Keratinocyte (primary cell): ENCODE data around the gene CCDC12.

Source experiments
- EZH2 ChIP-seq: IDR thresholded peaks from one replicate; pipeline ENCODE4 v1.6.1; 2012; ENCODE audit warnings: inconsistent platforms, mild to moderate bottlenecking, low read length, moderate library complexity
- TF ChIP-seq, protein P1 (sequence below), 3 experiments: IDR thresholded peaks in 1 of 3; conservative IDR thresholded peaks in 1 of 3; optimal IDR thresholded peaks in 1 of 3; 2 replicates in 2 of 3; 3 replicates in 1 of 3; pipeline versions ENCODE3 to v1.5.1; 2011; ENCODE audit warnings: low read length in 3 of 3, mild to moderate bottlenecking in 3 of 3, moderate library complexity in 2 of 3, control low read depth in 1 of 3, inconsistent platforms in 1 of 3; ENCODE audit not compliant: insufficient read depth in 2 of 3; ENCODE audit errors: extremely low read depth in 1 of 3

DNA sequence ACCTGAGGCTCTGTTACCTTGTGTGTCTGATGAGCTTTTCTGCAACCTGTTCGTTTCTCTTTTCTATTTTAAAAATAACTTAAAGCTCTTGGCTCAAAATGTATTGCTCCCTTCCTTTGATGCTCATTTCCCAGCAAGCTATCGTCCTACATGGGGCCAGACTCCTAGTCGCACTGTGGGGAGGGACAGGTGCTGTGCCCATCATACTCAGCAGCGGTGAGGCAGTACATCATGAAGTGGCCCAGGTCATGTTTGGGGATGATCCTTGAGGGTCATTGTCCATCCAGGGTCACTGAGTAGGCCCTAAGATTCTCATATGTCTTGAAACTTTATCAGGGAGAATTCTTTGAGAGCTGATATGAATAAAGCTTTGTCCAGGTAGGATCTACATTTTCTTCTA is 57.9 kb downstream of the CCDC12 start:
- TF ChIP-seq, protein P1, sequence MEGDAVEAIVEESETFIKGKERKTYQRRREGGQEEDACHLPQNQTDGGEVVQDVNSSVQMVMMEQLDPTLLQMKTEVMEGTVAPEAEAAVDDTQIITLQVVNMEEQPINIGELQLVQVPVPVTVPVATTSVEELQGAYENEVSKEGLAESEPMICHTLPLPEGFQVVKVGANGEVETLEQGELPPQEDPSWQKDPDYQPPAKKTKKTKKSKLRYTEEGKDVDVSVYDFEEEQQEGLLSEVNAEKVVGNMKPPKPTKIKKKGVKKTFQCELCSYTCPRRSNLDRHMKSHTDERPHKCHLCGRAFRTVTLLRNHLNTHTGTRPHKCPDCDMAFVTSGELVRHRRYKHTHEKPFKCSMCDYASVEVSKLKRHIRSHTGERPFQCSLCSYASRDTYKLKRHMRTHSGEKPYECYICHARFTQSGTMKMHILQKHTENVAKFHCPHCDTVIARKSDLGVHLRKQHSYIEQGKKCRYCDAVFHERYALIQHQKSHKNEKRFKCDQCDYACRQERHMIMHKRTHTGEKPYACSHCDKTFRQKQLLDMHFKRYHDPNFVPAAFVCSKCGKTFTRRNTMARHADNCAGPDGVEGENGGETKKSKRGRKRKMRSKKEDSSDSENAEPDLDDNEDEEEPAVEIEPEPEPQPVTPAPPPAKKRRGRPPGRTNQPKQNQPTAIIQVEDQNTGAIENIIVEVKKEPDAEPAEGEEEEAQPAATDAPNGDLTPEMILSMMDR (optimal IDR thresholded peaks at IDR 0.05 in 1 of 3, IDR thresholded peaks at IDR 0.05 in 1 of 3, conservative IDR thresholded peaks at IDR 0.05 in 1 of 3; ENCODE audit: extremely low read depth in 1 of 3, insufficient read depth in 2 of 3, low read length in 3 of 3), result no peak
- no peak for TF ChIP-seq EZH2
